Left cardiac atrium (tissue), 2 donors: ENCODE results near the gene GRAMD1B. TPM values are rescaled to one million over a fixed set of nuclear protein-coding genes. Genes with fewer than 3 reads are reported as not detected.

Source experiments
- microRNA-seq, 2 donors: library from miRNA; unstranded; fragments of <30 nt; microRNA quantifications; one replicate each; pipeline ENCODE4 v1.2.0, GENCODE V29; 2020
- total RNA-seq, 2 donors: library from RNA; stranded (reverse); fragmentation: NEBNext Ultra II Directional; extraction: Animal tissue kit (Norgen Biotek cat#: 25700); gene quantifications; one replicate each; pipeline ENCODE4 v1.2.1, GENCODE V29; 2021
- donor health status: DM: no; HTN: yes; CAD: no; lungs with severe emphysema.
- donor health status: DM: yes; HTN: yes; CAD: no.

The GRAMD1B gene
- total RNA-seq, 2 donors from 2014 or later: 2.8 to 3.1 TPM

Small RNA genes within 50 kb of the gene (microRNA-seq; reads per million reads assigned to microRNA genes)
- gene MIR4493: 0 reads per million in 2 donors

Other genes starting within 250 kb of the GRAMD1B start
- 10 to 100 TPM; 30.6 to 38.6 TPM for gene CLMP, start 235.0 kb upstream of the GRAMD1B start, total RNA-seq
- gene SCN3B, start 224.4 kb downstream of the GRAMD1B start, total RNA-seq: 1 to 10 TPM; 1.2 TPM